ENCODE measurements around the gene NUP42.
"Not testable (repeated sequence)": the region's sequence is repeated elsewhere in the genome, so short reads cannot be mapped to it uniquely, and the experiment has no call there.

Gene NUP42

GRCh38 chr7:23181684-23182553, at the start of gene NUP42:
Gene NUP42, plus strand, starts transcription at chr7:23182048. Its CDS starts 38 bp downstream, at chr7:23182086.
- DNase-seq, result peak; percentile 100

DNA sequence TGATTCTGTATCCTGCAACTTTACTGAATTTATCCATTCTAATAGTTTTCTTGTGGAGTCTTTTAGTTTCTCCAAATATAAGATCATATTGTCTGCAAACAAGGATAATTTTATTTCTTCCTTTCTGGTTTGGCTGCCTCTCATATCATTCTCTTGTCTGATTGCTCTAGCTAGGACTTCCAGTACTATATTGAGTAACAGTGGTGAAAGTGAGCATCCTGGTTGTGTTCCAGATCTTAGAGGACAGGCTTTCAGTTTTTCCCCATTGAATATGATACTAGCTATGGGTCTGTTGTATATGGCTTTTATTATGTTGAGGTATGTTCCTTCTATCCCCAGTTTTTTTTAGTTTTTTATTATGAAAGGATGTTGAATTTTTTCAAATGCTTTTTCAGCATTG, 48.1 kb upstream of the NUP42 start:
- no peak for DNase-seq

DNA sequence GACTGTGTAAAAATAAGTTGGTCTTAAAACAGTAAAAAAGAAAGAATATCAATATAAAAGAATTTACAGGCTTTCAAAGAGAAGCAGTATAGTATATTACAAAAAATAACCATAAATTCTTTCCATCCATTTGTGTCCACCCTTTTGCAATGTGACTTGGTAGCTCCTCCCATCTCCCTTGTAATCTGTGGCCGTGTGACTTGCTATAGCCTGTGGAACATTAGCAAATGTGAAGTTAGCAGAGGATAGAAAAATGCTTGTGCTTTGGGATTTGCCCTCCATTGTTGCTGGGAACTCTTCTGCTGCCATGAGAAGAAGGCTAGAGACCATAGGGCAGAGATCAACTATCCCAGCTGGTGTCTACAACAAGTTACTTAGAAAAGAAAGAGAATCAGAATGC, 46.1 kb upstream of the NUP42 start:
- no peak for DNase-seq

- no peak for DNase-seq
Measured at GRCh38 chr7:23136216-23136615, 45.6 kb upstream of the NUP42 start.

- no peak for DNase-seq
Measured at GRCh38 chr7:23157679-23158078, 24.2 kb upstream of the NUP42 start.

DNA sequence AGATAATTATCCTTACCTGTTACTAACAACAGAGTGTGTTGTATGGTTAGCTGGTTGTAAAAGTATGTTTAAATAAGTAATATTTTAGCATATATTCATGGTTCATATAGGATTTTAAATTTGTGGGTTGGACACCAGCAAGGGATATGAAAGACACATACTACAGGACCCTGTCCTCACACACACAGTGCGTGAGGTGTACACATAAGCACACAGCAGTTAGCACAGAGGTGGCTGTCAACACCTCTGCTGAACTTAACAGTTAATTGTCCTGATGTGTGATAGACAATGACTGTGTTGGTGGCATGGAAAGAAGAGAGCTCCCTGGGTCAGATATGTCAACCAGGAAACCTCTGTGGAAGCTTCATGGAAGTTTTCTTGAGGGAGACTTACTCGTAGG, 23.3 kb upstream of the NUP42 start:
- no peak for DNase-seq

- DNase-seq, result no peak
Measured at GRCh38 chr7:23161482-23161881, 20.4 kb upstream of the NUP42 start.

DNA sequence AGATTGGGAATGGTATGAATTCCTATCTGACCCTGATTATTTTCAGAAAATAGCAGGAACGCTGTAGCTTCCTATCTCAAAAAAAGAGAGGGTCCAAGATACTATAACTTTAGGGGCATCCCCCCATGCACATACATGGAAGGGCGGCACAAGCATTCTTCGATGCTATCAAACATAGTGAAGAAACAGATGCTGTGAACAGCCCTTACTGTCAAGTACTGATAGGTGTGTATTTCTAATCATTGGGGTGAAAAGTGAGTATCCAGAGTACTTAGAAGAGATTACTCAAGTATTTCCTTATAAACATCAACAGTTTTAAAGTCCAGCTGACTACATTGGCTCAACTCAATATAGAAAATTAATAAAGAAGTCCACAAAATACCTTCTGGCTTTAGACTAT, 17.0 kb upstream of the NUP42 start:
- no peak for DNase-seq

GRCh38 chr7:23165316-23165715, 16.5 kb upstream of the NUP42 start:
- no peak for DNase-seq

DNA sequence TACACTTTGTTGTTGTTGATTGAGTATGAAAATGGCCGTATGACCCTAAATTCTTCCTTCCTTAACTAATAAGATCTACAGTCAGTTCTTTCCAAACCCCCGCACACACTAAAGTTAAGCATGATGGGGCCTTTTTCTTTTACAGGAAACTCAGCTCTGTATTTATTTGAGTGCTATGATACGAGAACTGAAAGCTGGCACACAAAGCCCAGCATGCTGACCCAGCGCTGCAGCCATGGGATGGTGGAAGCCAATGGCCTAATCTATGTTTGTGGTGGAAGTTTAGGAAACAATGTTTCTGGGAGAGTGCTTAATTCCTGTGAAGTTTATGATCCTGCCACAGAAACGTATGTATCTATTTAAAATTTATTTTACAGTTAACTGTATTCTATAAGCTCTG, 14.2 kb upstream of the NUP42 start:
- no peak for DNase-seq

GRCh38 chr7:23168111-23168885, 13.6 kb upstream of the NUP42 start:
- no peak for DNase-seq

GRCh38 chr7:23175938-23176337, 5.9 kb upstream of the NUP42 start:
- DNase-seq, result no peak

- no peak for DNase-seq
Measured at GRCh38 chr7:23183279-23184012, 1.6 kb downstream of the NUP42 start.

DNA sequence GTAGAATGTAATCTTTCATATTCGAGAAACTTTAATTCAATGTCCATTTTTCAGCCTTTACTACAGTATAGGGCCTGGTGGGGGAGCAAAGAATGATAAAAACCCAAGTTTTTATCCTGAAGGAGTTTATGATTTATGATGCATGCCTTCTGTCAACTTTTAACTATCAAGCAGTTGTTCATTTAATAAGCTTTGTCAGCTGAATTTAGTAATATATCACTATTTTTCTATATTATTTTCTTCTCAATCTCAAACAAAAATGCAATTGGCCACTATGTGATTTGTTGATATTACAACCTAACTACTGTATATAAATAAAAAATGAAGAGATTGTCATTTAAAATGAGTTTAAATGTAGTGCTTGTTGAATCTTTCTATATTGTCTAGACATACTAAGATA, 2.4 kb downstream of the NUP42 start:
- no peak for DNase-seq

GRCh38 chr7:23184709-23185359, 3.0 kb downstream of the NUP42 start:
- no peak for DNase-seq

GRCh38 chr7:23185980-23186379, 4.1 kb downstream of the NUP42 start:
- DNase-seq, result no peak

DNA sequence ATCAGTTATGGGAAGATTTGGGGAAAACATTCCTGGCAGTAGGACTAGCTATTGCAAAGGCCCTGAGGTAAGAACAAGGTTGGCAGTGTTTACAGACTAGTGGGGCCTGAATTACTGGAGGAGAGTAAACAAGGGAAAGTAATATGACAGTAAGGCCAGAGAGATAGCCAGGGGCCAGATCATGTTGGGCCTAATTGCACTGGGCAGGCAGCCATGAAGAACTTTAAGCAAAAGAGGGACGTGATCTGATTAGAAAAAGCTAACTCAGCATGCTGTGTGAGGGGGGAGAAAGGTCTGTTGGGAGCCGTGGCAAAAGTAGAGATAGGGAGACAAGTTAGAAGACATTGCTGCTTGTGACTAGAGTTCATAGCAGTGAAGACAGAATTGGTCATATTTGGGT, 9.2 kb downstream of the NUP42 start:
- no peak for DNase-seq

DNA sequence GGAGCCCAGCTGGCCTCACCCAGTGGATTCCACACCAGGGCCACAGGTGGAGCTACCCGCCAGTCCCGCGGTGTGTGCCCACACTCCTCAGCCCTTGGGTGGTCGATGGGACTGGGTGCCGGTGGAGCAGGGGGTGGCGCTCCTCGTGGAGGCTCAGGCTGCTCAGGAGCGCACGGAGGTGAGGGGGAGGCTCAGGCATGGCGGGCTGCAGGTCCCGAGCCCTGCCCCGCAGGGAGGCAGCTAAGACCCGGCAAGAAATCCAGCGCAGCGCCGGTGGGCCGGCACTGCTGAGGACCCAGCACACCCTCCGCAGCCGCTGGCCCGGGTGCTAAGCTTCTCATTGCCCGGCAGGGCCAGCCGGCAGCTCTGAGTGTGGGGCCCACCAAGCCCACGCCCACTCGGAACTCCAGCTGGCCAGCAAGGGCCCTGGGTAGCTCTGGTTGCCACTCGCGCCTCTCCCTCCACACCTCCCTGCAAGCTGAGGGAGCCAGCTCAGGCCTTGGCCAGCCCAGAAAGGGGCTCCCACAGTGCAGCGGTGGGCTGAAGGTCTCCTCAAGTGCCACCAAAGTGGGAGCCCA, 11.9 kb downstream of the NUP42 start:
- not testable (repeated sequence) for DNase-seq

DNA sequence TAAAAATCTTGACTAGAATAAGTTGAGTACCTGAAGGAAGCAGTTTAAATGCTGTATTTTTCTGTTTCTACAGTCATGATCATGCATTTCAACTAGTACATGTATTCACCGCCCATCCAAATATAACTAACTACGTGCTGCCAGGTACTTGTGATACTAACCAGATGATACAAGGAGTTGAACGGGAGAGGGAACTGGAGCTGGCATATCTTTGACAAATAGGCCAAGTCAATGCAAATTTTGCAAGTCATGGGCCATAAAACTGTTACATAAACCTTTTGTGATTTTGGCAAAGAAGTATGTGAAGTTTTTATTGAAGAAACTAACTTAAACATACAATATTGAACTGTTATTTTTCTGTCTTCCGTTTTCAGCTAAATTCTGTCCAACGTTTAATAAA, 14.5 kb downstream of the NUP42 start:
- DNase-seq, result no peak

- DNase-seq, result not testable (repeated sequence)
Measured at GRCh38 chr7:23197745-23198144, 15.9 kb downstream of the NUP42 start.

DNA sequence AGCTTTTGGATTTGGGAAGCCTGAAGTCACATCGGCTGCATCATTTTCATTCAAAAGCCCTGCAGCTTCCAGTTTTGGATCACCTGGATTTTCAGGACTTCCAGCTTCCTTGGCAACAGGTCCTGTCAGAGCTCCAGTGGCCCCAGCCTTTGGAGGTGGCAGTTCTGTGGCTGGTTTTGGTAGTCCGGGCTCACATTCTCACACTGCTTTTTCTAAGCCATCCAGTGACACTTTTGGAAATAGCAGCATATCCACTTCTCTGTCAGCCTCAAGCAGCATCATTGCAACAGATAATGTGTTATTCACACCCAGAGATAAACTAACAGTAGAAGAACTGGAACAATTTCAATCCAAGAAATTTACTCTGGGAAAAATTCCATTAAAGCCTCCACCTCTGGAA, 18.5 kb downstream of the NUP42 start:
- DNase-seq, result no peak

DNA sequence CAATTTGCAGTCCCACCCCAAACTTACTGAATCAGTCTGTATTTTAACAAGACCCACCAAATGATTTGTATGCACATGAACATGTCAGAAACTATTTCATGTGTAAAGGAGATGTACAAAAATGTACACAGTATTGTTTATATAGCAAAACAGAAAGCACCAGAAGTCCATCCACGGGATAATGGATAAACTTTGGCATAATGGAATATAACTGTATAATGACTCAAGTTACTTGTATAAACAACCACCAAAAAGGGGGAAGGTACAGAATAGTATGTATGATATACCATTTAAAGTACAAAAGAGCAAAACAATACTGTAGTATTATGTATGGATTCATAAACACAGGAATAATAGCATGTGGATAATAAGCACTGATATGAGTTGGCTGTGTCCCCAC, 22.4 kb downstream of the NUP42 start:
- no peak for DNase-seq

- no peak for DNase-seq
Measured at GRCh38 chr7:23205577-23205908, 23.7 kb downstream of the NUP42 start.
